GM12874 (cell line): ENCODE results near the gene UBE2O.

Experiments
- TF ChIP-seq, protein P1 (sequence below): IDR thresholded peaks from 2 replicates; pipeline ENCODE4 v1.5.1; 2011; ENCODE audit warnings: low read depth, mild to moderate bottlenecking, control low read depth, low read length, moderate library complexity; ENCODE audit not compliant: insufficient read depth

The UBE2O gene

DNA sequence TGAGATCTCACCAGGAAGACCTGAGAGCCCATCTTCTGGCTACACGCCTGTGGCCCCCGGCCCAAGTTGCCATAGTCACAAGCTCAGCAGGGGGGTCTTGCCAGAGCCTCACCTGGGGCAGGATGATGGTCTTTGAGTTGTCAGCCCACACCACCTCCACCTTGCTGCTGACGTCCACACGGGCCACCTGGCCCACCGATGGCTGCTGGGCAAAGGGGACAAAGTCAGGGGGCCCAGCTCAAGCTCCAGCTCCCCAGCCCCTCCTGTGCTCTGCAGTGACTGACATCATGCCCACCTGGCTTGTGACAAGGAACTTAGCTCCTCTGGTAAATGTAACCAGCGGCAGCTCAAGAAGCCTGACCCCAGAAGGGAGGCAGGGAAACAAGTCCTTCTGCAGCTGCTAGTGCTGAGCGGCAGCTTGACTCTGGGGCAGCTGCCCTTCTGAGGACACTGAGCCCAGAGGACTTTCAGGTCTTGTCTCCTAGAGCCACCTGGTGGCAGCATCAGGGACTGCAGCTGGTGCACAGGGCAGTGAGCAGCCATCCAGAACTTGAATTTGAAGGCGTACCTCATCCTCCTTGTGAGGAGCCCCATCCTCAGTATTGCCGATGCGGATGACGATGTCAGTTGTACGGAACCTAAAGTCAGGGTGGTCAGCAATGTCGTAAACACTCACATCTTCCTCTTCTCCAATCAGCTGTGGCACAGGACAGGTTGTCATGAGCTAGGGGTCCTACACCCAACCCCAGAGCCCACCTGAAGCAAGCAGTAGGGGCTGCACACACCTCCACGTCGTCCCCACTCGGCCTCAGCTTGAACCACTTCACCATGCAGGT is 55.0 kb downstream of the UBE2O start:
- TF ChIP-seq, protein P1, sequence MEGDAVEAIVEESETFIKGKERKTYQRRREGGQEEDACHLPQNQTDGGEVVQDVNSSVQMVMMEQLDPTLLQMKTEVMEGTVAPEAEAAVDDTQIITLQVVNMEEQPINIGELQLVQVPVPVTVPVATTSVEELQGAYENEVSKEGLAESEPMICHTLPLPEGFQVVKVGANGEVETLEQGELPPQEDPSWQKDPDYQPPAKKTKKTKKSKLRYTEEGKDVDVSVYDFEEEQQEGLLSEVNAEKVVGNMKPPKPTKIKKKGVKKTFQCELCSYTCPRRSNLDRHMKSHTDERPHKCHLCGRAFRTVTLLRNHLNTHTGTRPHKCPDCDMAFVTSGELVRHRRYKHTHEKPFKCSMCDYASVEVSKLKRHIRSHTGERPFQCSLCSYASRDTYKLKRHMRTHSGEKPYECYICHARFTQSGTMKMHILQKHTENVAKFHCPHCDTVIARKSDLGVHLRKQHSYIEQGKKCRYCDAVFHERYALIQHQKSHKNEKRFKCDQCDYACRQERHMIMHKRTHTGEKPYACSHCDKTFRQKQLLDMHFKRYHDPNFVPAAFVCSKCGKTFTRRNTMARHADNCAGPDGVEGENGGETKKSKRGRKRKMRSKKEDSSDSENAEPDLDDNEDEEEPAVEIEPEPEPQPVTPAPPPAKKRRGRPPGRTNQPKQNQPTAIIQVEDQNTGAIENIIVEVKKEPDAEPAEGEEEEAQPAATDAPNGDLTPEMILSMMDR, result peak; percentile 99

DNA sequence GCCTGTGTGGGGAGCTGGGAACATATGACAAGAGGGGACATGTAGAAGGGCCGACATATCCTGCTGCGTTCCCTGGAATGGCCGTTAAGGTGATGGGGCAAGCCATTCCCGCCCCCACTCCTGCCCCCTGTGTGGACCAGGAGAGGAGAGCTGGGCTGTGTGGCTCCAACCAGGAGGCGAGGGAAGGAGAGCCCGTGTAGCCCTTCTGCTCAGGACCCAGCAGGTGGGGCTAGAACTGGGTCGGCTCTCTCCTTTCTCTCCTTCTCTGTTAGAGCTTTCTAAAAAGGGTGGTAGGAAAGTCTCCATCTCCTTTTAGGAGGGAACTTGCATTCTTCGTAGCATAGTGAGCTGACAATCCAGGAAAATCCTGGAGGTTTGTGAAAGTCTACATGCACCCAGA is 55.8 kb downstream of the UBE2O start:
- TF ChIP-seq, protein P1, result no peak

DNA sequence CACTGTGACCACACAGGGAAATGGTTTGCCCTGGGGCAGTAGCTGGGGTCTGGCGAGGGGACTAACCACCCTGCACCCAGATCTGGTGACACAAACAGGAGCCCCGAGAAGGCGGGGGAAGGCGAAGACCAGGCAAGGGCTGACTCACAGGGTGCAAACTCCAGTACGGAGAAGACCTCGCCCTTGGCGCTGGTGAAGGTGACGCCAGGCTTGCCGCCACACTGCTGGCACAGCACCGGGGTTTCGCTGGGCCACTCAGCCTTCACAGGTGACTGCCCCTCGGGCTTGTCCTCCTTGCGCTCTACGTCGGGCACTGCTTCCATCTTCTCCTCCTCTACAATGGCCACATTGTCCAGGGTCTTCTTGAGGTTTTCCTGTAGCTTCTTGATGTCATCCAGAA is 57.0 kb downstream of the UBE2O start:
- TF ChIP-seq, protein P1, result no peak

DNA sequence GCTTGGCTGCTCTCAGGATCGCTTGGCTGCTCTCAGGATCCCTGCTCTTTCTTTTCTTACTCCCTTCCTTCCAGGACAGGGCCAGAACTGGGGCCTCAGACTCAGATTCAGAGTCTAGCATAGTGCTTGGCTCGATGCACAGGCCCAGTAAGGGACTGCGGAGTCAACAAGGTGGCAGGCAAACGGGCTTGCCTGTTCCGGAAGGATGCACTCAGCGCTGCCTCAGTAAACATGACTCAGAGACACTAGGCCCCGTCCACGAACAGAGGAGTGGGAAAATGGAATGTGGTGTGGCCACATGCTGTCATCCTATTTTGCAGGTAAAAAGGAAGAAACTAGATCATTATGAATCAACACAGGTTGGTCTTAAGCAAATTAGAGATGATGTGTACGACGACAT is 58.8 kb downstream of the UBE2O start:
- TF ChIP-seq, protein P1, result no peak

DNA sequence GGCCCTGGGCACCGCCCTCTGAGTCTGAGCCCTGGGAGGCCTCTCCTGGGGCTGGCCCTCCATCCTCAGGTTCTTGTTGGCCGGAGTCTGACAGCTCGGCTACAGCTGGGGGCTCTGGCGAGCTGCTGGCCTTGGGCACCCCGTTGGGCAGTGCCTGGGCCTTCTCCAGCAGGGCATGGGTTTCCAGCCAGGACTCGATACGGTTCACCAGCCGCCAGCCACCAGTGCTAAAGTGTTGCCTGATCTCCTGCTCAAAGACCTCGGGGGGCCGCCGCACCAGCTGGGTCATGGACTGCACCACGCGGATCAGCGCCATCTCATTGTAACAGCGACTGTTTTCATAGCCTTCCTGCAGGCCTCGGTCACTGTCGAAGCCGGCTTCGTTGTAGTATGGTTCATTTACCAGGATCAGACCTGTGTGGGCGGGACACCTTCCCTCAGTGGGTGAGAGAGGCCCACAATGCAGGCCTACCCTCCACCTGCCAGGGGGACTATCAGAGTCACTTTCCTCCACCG is 61.7 kb downstream of the UBE2O start:
- TF ChIP-seq, protein P1, result no peak

DNA sequence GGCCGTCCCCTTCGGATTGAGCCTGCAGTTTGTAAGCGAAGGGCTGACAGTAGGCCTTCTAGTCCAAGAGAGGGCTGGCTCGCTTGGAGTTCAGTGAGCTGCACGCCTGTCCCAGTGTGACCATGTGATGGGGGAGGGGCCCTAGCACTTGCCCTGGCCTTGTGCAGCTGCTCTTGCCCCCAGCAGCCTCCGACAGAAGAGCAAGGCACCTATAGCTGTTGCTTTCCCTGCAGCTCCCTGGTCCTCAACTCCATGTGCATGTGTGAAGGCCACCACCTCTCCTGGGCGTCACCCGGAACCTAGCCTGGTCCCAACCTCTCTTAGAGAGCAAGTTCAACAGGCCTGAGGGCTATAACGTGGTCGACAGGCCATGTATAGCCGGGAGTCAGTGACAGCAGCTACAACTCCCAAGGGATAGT is 62.9 kb downstream of the UBE2O start:
- TF ChIP-seq, protein P1, result no peak

DNA sequence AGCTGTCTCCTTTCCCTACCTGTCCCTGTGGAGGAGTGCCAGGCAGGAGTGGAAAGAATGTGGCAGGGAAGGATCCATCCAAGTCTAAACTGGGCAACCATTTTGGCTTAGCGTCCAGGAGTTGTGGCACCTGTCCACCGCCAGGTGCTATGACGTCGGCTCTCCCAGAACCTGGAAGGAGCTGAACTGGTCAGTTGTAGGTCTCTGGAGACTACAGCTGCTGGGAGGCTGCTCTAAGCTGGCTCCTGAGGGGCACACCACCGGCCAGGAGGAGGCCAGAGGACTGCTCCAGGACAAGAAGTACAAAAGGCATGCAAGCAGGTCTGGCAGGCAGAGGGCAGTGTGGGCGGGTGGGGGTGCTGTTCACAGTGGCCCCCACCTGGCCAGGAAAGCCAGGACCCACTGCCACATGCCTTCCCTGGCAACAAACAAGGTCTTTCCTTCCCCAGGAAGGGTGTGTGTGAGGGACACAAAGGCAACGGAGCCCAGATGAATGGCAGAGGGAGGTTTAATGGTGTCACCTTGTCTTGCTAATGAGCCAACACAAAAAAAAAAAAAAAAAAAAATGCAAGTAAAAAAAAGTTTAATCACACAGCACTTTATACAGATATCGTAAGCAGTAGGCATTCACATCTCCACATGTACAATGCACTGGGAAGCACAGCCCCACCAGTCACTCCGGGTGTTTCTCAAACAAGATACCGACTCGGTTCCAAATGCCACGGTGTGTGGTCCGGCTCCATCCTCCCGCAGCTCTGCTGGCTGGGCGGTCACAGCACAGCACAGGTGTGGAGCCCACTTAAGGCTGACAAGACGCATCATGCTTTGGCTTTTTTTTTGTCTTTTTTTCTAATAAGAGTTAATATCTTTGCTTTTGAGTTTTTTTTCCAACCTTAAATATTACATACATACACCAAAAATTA is 63.7 kb downstream of the UBE2O start:
- TF ChIP-seq, protein P1, result no peak
